Smooth muscle cell (in vitro differentiated cells): ENCODE measurements around the gene SLC25A33. TPM values are rescaled to one million over a fixed set of nuclear protein-coding genes. Genes with fewer than 3 reads are reported as not detected.

Experiments
- DNase-seq: peaks from one replicate; lab custom pipeline; 2025; ENCODE audit not compliant: unreplicated experiment; lab: John Stamatoyannopoulos, UW
- H2AFZ ChIP-seq: fragments of 200-600 bp; sonication (generic); 2 replicates; pipeline ENCODE4 v1.6.0; 2016; ENCODE audit warnings: antibody characterized with exemption, low read depth, mild to moderate bottlenecking
- H3F3A ChIP-seq: fragments of 200-600 bp; sonication (generic); 2 replicates; pipeline ENCODE4 v1.6.0; 2017; ENCODE audit warnings: antibody characterized with exemption, low read depth
- H3K27ac ChIP-seq: fragments of 200-600 bp; sonication (generic); 2 replicates; pipeline ENCODE4 v1.5.1; 2016; ENCODE audit warnings: low read depth, mild to moderate bottlenecking
- H3K27me3 ChIP-seq: fragments of 200-600 bp; sonication (generic); 2 replicates; pipeline ENCODE4 v1.6.1; 2016; ENCODE audit warnings: low read depth, mild to moderate bottlenecking
- H3K36me3 ChIP-seq: fragments of 200-600 bp; sonication (generic); 2 replicates; pipeline ENCODE4 v1.5.1; 2016; ENCODE audit warnings: low read depth
- H3K4me1 ChIP-seq: fragments of 200-600 bp; sonication (generic); 2 replicates; pipeline ENCODE4 v1.5.1; 2016; ENCODE audit warnings: low read depth
- H3K4me2 ChIP-seq: fragments of 200-600 bp; sonication (generic); 2 replicates; pipeline ENCODE4 v1.6.0; 2016; ENCODE audit warnings: mild to moderate bottlenecking
- H3K4me3 ChIP-seq: fragments of 200-600 bp; sonication (generic); 2 replicates; pipeline ENCODE4 v1.5.1; 2016; ENCODE audit warnings: mild to moderate bottlenecking
- H3K79me2 ChIP-seq: fragments of 200-600 bp; sonication (generic); 2 replicates; pipeline ENCODE4 v1.6.0; 2016; ENCODE audit warnings: low read depth, mild to moderate bottlenecking
- H3K9ac ChIP-seq: fragments of 200-600 bp; sonication (generic); 2 replicates; pipeline ENCODE4 v1.6.0; 2016; ENCODE audit warnings: low read depth
- H3K9me3 ChIP-seq: fragments of 200-600 bp; sonication (generic); replicated peaks from 2 replicates; pipeline ENCODE4 v1.5.1; 2016; ENCODE audit warnings: low read depth
- H4K20me1 ChIP-seq: fragments of 200-600 bp; sonication (generic); 2 replicates; pipeline ENCODE4 v1.6.0; 2016; ENCODE audit warnings: low read depth
- WGBS: methylation state at CpG from one replicate; pipeline ENCODE4 v1.1.7; 2016; ENCODE audit warnings: low lambda C conversion rate; 5-methylcytosine and 5-hydroxymethylcytosine counted together
- polyA plus RNA-seq: library from polyadenylated mRNA; unstranded; fragments of >200 nt; fragmentation: Nextera tagmentation; extraction: Ambion mirVana; gene quantifications from 2 replicates; pipeline ENCODE4 v1.2.1, GENCODE V29; 2016
- total RNA-seq: library from RNA; depleted of rRNA; stranded (reverse); fragments of >200 nt; gene quantifications from 2 replicates; pipeline ENCODE4 v1.2.3, GENCODE V29; 2014
- TF ChIP-seq, protein P1 (sequence below): fragments of 200-600 bp; sonication (generic); IDR thresholded peaks from 2 replicates; pipeline ENCODE4 v1.5.1; 2017; ENCODE audit warnings: borderline replicate concordance, mild to moderate bottlenecking, antibody characterized with exemption; ENCODE audit not compliant: insufficient read depth, poor library complexity, severe bottlenecking

The SLC25A33 gene
- total and polyA plus RNA-seq, 2 experiments from 2014 or later: 5.4 to 5.5 TPM

DNA sequence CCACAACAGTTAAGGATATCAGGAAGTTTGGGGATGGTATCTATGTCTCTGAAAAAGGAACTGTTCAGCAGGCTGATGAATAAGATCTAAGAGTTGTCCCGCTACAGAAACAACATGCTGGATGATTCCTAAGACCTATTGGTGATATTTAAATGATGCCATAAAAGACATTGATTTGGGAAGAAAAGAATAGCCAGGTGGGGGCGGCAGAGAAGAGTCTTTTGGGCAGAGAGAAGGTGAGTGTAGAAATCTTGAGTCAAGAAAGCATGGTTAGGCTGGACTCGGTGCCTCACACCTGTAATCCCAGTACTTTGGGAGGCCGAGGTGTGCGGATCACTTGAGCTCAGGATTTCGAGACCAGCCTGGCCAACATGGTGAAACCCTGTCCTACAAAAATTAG, 37.6 kb downstream of the SLC25A33 start:
- TF ChIP-seq, protein P1, sequence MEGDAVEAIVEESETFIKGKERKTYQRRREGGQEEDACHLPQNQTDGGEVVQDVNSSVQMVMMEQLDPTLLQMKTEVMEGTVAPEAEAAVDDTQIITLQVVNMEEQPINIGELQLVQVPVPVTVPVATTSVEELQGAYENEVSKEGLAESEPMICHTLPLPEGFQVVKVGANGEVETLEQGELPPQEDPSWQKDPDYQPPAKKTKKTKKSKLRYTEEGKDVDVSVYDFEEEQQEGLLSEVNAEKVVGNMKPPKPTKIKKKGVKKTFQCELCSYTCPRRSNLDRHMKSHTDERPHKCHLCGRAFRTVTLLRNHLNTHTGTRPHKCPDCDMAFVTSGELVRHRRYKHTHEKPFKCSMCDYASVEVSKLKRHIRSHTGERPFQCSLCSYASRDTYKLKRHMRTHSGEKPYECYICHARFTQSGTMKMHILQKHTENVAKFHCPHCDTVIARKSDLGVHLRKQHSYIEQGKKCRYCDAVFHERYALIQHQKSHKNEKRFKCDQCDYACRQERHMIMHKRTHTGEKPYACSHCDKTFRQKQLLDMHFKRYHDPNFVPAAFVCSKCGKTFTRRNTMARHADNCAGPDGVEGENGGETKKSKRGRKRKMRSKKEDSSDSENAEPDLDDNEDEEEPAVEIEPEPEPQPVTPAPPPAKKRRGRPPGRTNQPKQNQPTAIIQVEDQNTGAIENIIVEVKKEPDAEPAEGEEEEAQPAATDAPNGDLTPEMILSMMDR: no peak
- Histone ChIP-seq H3K79me2 (no peaks in the 10 kb centered on the region), H3K9me3 (no peaks in the 10 kb centered on the region), H3K9ac (no peak overlapping the region), H3F3A (no peaks in the 10 kb centered on the region), H2AFZ (no peak overlapping the region), H4K20me1 (no peaks in the 10 kb centered on the region), H3K36me3 (no peaks in the 10 kb centered on the region), H3K4me3 (no peak overlapping the region), H3K4me1 (no peaks in the 10 kb centered on the region), H3K27ac (no peak overlapping the region), H3K4me2 (no peak overlapping the region), H3K27me3 (no peaks in the 10 kb centered on the region)
- WGBS: 95% methylated on average over 6 of the region's 6 CpGs
- DNase-seq: no peak

DNA sequence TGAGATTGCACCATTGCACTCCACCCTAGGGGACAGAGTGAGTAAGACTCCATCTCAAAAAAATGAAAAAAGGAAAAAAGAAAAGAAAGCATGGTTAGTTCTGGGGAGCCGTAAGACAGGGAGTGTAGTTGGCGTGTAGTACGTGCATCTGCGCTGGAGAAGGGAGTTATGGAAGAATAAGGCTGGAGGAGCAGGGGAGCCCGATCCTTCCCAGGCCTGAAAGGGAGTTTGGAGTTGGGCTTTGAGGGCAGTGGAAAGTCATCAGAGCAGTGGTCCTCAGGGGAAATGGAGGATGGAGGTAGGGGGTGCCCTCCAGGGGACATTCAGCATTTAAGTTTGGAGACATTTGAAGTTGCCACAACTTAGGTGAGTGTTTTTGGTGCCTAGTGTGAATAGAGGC, 38.2 kb downstream of the SLC25A33 start:
- H3K27ac ChIP-seq: no peak overlapping the region
- H2AFZ ChIP-seq: no peak overlapping the region
- H3K4me3 ChIP-seq: no peak overlapping the region
- no peak overlapping the region for H3K4me2 ChIP-seq
- H3F3A ChIP-seq: no peaks in the 10 kb centered on the region
- H3K36me3 ChIP-seq: no peaks in the 10 kb centered on the region
- DNase-seq: no peak
- 91% methylated on average over 5 of the region's 5 CpGs for WGBS
- H3K79me2 ChIP-seq: no peaks in the 10 kb centered on the region
- H3K9ac ChIP-seq: no peak overlapping the region
- no peaks in the 10 kb centered on the region for H4K20me1 ChIP-seq
- H3K4me1 ChIP-seq: no peaks in the 10 kb centered on the region
- TF ChIP-seq, protein P1: no peak
- H3K27me3 ChIP-seq: no peaks in the 10 kb centered on the region
- no peaks in the 10 kb centered on the region for H3K9me3 ChIP-seq

DNA sequence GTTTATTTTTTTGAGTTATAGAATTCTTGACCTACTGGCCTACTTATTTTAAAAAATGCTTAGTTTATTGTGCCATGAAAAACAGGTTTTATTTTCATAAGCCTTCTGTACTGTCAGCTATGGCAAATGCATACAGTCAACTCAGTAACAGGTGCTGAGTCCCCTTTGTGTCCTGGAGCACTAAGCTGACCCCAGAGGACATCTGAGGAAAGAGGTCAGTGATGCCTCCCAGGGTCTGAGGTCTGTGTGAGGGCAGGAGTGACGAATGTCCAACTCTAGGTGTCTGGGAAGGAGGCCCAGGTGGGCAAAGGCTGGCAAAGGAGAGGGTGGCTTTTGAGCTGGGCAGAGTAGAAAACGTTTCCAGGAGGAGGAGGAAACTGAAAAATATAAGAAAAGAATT, 41.7 kb downstream of the SLC25A33 start:
- Histone ChIP-seq H4K20me1 (no peaks in the 10 kb centered on the region), H2AFZ (no peak overlapping the region), H3K9ac (no peak overlapping the region), H3K4me2 (no peak overlapping the region), H3K36me3 (no peaks in the 10 kb centered on the region), H3K27me3 (no peaks in the 10 kb centered on the region), H3K4me3 (no peak overlapping the region), H3K27ac (no peak overlapping the region), H3K4me1 (no peaks in the 10 kb centered on the region), H3K79me2 (no peaks in the 10 kb centered on the region), H3F3A (no peaks in the 10 kb centered on the region), H3K9me3 (no peaks in the 10 kb centered on the region)
- WGBS: 100% methylated on average over 2 of the region's 2 CpGs
- TF ChIP-seq, protein P1: no peak
- DNase-seq: no peak

DNA sequence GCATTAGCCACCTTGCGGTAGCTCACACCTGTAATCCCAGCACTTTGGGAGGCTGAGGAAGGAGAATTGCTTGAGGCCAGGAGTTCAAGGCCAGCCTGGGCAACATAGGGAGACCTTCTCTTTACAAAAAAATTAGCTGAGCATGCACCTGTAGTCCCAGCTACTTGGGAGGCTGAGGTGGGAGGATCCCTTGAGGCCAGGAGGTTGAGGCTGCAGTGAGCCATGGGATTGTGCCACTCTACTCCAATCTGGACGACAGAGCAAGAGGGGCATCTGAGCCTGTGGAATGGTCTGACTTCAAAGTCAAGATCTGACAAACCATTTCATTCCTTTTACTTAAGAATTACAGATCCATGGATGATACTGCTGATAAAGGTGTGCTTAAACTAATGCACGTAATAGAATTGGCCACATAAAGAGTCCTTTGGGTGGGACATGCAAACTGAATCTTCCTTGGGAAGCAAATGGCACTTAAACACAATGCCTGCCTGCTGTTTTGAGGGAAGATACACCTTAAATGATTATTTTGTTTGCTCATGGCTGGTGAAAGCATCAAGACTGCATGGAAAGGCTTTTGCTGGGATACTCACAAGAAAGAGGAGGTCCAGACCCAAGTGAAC, 47.0 kb downstream of the SLC25A33 start:
- WGBS: 94% methylated on average over 3 of the region's 3 CpGs
- Histone ChIP-seq H3K79me2 (peaks cover 14% of the 10 kb centered on the region), H3K4me2 (no peak overlapping the region), H2AFZ (no peak overlapping the region), H3K36me3 (no peaks in the 10 kb centered on the region), H3K4me1 (peaks cover 13% of the 10 kb centered on the region), H3K27ac (no peak overlapping the region), H3K9ac (no peak overlapping the region), H3K27me3 (no peaks in the 10 kb centered on the region), H4K20me1 (peaks cover 19% of the 10 kb centered on the region), H3F3A (no peaks in the 10 kb centered on the region), H3K4me3 (no peak overlapping the region), H3K9me3 (no peaks in the 10 kb centered on the region)
- TF ChIP-seq, protein P1: no peak
- no peak for DNase-seq
